Lower leg skin (tissue), 3 donors: Measurements from ENCODE around the gene HRH1.

Experiments used
- POLR2A ChIP-seq, 2 donors: fragments of 450-650 bp; IDR thresholded peaks; one replicate each; pipeline ENCODE4 v1.6.1; 2016 to 2017; ENCODE audit warnings: antibody characterized with exemption in 2 of 2, mild to moderate bottlenecking in 1 of 2, moderate library complexity in 1 of 2
- TF ChIP-seq, protein P1 (sequence below), 3 donors: fragments of 450-650 bp; IDR thresholded peaks; one replicate each; pipeline ENCODE4 v1.5.1; 2016; ENCODE audit warnings: antibody characterized with exemption in 3 of 3, mild to moderate bottlenecking in 3 of 3, moderate library complexity in 2 of 3

DNA sequence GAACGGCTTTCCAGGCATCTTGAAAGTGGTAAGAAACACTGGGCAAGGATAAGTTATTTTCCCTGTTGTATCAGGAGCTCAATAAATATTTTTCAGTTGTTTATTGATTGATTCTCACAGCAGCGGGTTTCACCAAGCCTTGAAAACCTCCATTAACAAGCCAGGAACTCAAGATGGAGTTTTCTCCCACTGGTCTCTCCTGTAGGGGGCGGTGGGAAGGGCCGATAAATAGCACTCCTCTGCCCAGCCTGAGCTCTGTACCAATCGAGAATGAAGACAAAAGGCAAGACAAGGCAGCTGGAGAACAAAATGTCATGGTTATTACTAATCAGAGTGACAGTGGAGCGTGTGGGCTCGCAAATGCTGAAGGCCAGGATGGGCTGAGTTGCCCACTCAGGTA, 7.4 kb downstream of the HRH1 start:
- TF ChIP-seq, protein P1, sequence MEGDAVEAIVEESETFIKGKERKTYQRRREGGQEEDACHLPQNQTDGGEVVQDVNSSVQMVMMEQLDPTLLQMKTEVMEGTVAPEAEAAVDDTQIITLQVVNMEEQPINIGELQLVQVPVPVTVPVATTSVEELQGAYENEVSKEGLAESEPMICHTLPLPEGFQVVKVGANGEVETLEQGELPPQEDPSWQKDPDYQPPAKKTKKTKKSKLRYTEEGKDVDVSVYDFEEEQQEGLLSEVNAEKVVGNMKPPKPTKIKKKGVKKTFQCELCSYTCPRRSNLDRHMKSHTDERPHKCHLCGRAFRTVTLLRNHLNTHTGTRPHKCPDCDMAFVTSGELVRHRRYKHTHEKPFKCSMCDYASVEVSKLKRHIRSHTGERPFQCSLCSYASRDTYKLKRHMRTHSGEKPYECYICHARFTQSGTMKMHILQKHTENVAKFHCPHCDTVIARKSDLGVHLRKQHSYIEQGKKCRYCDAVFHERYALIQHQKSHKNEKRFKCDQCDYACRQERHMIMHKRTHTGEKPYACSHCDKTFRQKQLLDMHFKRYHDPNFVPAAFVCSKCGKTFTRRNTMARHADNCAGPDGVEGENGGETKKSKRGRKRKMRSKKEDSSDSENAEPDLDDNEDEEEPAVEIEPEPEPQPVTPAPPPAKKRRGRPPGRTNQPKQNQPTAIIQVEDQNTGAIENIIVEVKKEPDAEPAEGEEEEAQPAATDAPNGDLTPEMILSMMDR (IDR thresholded peaks at IDR 0.05): no peak
- TF ChIP-seq POLR2A (IDR thresholded peaks at IDR 0.05): no peak
